Body of pancreas (tissue), 4 donors: Measurements from ENCODE around the gene MAP3K9.

Source experiments
- CTCF ChIP-seq, 7 experiments: fragments of 450-650 bp in 4 of 7; fragments of 200-600 bp in 3 of 7; sonication (generic) in 3 of 7; IDR thresholded peaks; one replicate each; pipeline ENCODE4 v1.5.1; 2016 to 2019; ENCODE audit warnings: antibody characterized with exemption in 7 of 7
- POLR2A ChIP-seq, 3 donors: fragments of 450-650 bp; IDR thresholded peaks; one replicate each; pipeline ENCODE4 v1.6.1; 2016; ENCODE audit warnings: antibody characterized with exemption in 3 of 3, mild to moderate bottlenecking in 2 of 3

GRCh38 chr14:70699646-70700045 is 109.7 kb downstream of the MAP3K9 start:
- TF ChIP-seq CTCF (IDR thresholded peaks at IDR 0.05) (no peak), POLR2A (IDR thresholded peaks at IDR 0.05) (no peak)
